Stimulated activated CD4-positive, alpha-beta T cell treated with anti-CD3 and anti-CD28 coated beads, Interleukin-15, amount 100 ng/mL, for 48 hours (primary cell): ENCODE results near the gene EDNRA.
A peak's percentile ranks its signal among the peaks of the same experiment; 100 is the strongest.

Experiments used
- DNase-seq, 2 donors: peaks; one replicate each; pipeline ENCODE4 v3.0.0-alpha.2; 2020; ENCODE audit warnings: low read depth in 2 of 2

The EDNRA gene

DNA sequence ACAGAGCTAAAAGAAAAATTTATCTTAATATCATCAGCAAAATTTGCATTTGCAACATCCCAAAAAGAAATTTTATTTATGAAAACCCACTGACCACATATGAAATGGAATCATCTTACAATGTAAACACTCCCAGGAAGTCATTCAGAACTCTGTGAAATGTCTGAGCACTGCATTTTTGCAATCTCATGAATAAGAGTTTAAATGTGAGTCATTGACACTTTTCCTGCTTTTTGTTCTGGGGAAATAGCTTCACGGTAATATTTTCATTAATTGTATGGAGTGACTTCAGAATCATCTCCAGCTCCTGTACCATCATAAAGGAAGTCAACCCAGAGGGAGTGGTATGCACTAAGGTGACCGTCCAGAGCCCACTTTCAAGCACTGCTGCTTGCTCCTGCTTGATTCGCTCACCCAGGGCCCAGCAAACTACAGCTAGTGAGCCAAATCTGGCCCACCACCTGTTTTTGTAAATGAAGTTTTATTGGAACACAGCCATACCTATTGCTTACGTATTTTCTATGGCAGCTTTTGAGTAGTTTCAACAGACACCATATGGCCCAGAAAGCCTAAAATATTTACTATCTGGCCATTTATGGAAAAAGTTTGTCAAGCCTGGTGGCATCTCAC is 17.2 kb downstream of the EDNRA start:
- DNase-seq = no peak

DNA sequence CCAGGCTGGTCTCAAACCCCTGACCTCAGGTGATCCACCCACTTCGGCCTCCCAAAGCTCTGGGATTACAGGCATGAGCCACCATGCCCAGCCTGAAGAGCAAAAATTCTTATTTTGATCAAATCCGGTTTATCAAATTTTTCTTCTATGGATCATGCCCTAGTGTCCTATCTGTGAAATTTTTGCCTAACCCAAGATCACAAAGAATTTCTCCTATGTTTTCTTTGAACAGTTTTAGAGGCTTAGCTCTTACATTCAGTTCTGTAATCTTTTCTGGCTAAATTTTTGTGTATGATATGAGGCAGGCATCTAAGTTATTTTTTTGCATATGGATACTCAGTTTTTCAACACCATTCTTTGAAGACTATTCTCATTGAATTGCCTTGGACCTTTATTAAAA is 27.4 kb downstream of the EDNRA start:
- no peak for DNase-seq

DNA sequence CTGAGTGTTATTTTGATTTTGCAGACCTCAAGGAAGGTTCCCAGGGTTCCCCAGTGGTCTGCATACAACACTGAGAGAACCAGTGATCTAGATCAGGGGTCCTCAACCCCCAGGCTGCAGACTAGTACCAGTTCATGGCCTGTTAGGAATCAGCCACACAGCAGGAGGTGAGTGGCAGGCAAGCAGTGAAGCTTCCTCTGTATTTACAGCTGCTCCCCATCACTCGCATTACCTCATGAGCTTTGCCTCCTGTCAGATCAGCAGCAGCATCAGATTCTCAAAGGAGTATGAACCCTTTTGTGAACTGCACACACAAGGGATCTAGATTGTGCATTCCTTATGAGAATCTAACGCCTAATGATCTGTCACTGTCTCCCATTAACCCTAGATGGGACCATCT is 28.5 kb downstream of the EDNRA start:
- no peak for DNase-seq

DNA sequence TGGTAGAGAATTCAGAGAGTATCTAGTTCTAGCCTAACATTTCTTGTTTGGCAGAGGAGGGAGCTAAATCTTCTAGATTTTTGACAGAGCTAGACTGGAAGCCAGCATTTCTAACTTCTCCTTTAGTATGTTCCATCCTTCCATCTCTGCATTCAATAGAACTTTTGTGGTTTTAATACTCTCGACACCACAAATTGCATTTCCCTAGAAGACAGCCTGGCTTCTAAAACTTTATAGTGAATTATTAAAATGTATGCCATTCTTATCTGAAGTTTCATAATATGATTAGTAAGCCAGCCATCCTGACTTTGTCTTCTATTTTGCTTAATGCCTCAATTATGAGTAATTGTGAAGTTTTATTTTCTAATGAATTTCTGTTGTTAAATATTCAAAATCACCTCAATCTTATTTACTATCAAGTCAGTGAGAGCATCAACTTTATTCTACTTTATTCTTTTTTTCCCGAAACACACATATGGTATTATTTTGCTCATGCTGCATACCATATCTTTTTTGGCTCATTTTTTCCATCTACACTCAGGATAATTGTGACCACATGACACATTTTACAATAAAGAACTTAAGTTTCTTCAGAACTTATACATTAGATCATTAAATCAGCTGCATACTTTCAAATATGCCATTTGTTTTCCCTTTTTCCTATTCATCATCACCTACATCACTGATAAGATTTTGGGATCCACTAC is 30.2 kb downstream of the EDNRA start:
- DNase-seq = no peak

DNA sequence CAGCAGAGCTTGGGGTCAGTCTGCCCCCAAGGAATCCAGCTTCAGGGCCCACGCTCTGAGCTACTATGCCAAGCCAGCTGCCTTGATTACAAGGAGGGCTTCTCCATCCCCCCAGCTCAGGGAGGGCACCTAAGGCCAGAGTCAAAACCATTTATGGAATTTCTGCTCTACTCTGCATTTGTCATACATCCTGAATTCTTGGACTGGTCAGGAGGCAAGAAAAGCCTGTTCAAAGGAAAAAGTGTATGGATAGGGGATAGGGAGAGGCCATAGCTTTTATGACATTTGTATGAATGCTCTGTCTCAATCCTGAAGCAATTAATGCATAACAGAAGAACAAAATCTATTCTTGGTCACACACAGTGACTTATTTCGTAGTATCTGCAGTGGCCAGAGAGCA is 32.2 kb downstream of the EDNRA start:
- no peak for DNase-seq

DNA sequence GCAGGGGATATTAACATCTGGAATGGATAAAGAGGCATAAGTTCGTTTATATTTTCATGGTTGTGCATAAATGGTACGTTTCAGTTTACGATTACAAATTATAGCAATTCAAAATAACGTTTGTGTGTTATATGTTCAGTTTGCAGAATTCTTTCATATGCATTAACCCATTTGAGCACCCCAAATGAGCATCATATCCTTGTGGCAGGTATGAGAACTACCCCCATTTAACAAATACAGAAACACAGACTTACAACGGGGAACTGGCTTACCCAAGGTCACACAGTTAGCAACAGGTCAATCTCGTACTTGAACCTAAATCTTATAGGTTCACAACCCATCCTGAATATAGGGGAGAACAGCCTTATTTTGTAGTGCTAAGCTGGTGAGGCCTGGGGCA is 33.1 kb downstream of the EDNRA start:
- DNase-seq = no peak

DNA sequence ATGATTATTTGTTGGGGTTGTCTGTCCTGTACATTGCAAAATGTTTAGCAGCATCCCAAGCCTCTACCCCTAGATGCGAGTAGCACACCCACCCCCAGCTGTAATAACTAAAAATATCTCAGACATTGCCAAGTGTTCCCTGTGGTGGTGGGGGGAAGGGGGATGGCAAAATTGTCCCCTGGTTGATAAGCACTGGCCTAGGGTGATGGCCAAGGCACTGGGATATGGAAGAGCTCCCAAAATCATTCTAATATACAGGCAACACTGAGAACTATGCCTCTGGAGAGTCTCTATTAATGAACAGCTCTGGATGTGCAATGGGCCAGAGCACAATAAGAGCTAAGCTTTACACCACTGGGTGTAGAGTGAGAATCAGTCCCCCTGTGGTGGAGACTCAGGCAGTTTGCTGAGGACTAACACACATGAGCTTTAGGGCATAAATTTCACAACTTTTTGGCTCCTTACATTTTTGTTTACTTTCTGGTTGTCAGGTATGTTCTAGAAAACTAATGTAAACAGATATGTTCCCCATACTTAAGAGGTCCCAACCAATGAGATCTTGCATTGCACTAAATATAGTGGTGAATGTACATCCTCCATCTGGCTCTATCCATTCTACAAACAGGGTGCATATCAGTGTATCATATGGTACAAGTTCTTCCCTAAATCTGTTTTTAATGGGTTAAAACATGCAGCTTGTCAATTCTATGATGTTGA is 34.5 kb downstream of the EDNRA start:
- DNase-seq = no peak

DNA sequence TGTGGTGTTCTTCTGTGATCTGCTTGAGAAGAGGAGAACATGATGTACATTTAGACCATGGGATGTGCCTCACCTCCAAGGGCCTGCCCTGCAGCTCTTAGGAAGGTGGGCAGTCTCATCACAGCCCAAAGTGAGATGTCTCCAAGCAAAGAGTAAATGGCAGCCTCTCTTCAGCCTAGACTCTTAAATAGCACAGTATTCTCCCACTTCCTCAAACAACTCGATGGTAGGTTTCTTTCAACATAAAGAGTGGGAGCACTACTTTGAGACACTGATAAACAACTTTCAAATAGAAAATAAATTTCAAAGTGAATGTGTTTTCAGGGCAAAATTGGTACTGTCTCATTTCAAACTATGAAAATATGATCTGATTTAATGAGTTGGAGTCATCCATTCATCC is 35.2 kb downstream of the EDNRA start:
- DNase-seq = no peak

DNA sequence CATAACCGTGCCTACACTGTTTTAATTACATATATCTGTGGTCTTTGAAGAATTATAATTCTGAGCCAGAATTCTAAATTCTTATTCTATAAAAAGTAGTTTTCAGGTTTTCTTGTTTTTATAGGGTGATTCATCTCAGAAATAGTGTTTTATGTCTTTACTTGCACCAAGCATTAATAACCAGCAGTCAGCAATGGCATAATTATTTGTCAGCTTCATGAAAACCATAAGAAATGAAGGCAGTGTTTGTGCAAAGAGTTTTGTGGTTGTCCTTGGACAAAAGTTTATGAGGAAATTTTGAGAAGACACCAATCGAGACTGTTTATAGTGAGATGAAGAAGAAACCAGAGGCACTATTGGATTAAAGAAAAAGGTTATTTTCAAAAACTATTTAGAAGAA is 37.2 kb downstream of the EDNRA start:
- no peak for DNase-seq

DNA sequence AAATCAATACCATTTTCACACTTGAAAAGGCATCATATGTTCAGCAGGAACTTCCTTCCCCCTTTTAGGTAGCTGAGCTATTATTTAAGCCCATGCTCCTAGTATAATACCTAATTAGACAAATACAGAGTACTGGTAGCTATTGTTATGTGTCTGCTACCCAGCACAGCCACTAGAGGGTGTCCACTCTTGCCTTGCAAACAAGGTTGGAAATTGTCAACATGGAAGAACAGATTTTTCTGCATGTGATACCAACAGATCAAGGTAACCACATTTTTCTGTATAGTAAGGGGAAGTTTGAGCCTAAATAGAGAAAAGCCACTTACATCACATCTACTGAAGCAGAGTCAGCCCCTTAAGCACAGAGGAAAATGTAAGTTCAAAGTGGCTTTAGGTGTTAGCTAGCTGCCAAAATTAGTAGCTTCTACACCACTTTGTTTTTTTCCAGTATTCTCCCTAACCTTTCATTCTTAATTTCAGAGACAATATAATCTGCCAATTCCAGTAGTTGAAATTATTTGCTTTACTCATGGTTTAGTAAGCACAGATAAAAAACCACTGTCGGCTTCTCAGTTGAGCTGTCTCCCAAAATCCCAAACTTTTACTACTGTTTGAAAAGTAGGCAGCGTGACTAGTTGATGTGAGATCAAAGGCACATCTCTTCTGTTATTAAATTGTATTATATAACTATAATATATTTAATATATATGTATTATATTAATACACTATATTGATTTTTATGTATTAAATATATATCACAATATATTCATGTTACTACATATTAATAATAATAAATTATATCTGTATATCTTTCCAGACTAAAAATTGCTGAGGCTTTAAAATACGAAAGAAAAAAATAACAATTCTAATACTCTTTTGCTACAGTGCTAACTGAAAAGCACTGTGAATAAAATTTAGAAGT is 38.2 kb downstream of the EDNRA start:
- DNase-seq = peak; percentile 5 to 10

DNA sequence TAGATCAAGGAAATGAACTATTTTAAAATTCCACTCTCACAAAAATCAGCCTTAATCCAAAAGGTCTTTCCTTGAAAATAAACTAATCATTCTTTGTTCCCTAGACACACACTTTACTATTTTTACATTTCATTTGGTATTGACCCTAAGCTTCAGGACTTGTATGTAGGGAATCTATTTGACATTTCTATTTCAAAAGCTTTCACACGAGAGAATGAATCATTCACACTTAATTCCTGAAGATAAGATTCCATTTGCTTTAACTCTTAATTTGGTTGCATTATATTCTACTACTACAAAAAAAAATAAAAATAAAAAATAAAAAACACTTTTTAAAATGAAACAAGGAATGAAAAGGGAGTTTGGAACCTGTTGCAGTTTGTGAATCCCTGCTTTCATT is 43.7 kb downstream of the EDNRA start:
- no peak for DNase-seq

DNA sequence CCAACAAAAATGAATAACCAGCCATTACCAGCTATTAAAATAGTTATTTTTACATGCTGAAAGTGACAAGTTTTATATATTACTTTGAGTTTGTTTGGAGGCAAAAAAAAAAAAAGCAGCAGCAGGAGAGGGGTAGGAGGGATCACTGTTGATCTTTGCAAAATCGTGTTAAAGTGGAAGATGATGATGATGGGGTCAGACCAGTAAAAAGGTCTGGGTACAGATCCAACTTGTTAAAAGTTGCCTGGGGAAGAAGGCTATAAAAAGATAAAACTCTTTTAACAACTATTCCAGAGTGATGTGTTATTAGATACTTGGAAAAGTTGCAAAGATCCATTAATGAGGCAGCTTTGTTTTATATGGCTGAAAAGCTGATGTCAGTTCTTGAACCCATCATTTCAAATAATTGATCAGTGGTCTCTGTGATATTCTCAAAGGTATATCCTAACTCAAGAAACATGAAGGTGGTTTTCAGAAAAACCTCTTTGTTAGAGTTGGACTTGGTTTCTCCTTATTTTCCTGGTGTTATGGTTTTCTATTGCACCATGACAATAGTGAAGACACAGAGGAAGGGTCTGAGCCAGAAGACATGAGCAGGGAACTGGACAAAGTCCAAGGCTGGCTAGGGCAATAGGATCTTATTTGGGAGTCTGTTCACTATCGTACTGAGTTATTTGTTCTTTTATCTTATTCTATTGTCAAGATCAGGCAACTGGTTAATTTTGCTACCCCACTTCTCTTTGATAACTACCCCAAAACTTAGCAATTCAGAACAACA is 44.8 kb downstream of the EDNRA start:
- DNase-seq = no peak

DNA sequence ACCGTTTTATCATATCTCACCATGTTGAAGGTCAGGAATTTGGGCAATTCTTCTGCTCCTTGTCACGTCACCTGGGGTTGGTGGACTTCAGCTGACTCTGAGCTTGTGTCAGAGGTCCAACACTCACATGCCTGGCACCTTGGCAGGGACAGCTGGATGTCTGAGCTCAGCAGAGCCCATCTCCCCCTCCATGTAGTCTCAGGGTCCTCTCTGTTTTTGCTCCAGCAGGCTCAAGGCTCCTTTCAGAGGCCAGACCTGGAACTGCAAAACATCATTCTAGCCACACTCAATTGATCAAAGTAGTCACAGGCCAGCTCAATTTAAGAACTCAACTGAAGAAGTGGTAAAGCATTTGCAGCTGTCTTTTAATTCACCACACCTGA is 45.4 kb downstream of the EDNRA start:
- DNase-seq = no peak

DNA sequence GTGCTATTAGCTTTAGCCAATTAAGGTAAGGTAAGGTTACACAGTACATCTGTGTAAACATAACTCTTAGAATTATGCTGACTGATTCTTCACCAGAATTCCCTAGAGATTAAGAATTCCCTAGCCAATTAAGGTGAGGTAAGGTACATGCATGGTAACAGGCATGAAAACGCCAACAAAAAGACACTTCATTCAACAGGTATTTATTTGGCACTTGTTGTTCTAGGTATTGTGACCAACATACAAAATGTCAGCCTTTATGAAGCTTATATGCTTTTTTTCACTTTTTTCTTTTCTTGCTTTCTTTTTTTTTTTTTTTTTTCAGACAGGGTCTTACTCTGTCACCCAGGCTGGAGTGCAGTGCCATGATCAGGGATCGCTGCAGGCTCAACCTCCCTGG is 47.2 kb downstream of the EDNRA start:
- no peak for DNase-seq

DNA sequence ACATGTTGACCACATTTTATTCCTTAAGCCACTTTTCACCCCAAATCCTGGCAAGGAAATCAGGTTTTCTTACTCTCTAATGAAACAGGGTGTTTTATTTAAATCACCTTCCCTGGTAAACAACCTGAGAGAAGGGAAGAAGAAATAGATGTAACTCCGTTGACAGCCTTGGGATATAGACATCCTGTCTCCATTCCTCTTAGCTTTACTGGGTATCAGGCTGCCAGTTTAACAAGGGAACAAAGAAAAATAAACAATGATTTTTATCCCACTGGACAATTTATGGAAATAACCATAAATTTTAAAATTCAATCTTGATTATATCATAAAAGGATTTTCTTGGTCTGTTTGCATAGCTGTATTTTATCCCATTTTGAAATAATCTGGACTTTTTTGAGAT is 49.2 kb downstream of the EDNRA start:
- no peak for DNase-seq

DNA sequence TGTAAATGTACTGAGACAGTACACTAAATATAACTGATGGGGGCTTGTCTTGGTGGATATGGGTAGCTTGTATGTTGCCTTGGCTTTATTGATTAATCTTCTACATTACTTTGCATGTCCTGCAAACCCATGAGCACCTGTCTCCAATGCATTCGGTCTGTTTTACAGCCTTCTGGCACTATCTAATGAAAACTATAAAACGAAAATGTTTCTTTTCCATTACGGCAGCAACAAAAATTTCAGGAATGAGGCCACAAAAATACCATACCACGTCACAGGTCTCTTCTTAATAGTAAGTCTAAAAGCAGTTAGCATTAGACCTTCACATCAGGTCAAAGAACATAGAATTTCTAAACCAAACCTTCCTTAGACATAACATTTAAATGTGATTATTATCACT is 49.8 kb downstream of the EDNRA start:
- DNase-seq = no peak

DNA sequence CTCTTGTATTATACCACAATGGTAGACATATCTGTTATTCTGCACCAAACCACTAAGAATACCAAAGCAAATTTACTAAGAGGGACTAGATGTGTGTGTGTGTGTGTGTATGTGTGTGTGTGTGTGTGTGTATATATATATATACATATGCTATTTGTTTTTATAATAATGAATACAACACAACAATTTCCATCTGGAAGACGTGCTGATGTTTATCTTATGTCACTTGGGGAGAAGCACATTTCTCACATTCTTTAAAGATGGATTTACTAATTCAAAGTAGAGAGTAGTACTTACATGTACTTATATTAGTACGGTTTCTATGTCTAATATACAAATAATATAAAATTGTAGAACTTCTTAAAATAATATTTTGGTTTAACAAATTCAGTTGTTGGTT is 52.0 kb downstream of the EDNRA start:
- DNase-seq = no peak

DNA sequence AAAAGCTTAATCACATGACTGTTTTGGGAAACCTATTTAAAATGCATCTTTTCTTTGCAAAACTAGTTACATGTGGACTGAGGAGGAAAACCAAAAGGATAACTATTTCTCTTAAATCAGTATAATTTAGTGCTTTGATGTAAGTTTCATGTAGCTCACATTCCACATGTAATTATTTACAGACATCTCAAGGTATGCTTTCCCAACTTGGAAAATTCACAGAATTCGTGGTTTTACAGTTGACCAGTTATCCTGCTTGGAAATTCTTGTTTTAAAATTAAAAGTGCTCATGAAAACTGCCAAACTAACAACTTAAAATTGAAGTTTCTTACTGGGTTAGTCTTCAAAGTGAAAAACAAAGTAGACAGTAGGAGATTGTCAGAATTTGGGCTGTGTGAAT is 52.4 kb downstream of the EDNRA start:
- no peak for DNase-seq

DNA sequence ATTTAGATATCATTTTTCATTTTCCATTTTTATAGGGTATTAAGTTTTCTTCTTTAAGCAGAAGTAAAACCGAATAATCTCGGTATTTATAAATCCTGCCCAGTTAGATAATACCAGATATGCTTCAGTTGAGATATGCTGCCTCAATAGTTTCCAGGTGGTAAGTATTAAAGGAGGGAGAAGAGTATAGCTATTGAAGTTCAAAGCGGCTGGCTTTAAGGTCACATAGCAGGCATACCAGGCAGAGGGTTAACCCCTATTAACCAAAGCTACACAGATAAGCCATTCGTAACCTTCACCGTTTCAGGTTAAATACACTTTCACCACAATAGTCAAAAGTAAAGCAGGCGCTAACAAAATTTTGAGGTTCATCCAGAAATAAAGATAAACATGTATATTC is 54.2 kb downstream of the EDNRA start:
- no peak for DNase-seq

DNA sequence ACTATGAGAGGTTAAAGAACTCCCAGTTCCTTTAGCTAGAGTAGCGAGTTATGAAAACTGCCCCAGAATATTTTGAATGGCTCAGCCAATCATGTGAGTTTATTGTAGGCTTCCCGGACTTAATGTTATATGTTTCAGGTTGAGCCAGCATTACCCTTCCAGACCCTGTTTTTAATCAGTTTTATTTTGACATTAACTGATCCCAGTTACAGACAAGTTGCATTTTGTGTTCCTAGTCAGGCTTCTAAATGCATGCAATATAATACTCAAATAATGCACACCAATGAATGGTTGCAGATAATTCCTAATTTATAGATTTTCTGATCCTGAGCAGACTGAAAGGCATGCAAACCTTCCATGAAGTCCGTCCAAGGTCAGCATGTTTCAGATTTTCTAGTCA is 57.8 kb downstream of the EDNRA start:
- no peak for DNase-seq

DNA sequence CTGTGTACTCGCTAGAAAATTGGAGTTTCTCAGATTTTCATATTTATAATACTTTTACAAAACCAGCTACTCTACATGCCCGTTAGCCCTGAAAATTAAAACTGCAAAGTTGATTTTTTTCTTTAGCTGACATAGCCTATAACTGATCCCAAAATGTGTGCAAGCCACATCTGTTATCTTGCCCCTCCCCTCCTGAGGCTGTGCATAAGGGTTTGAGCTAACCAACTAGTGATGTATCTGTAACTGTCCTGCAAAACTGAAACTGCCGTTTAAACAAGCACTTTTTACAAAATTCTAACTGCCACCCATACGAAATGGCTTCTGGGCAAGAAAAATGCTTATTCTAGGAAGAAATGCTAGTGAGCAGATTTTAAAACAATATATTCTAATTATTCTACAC is 59.1 kb downstream of the EDNRA start:
- no peak for DNase-seq
